Measurements from ENCODE around the gene HAGHL. TPM values are rescaled to one million over a fixed set of nuclear protein-coding genes. Genes with fewer than 3 reads are reported as not detected.
A peak's percentile ranks its signal among the peaks of the same experiment; 100 is the strongest.

Gene HAGHL
- total RNA-seq, 1 experiment from 2014 or later: 74.8 TPM

GRCh38 chr16:761625-762513 lies 35.0 kb downstream of the HAGHL start:
- POLR2A ChIA-PET: interaction anchor here (1.0 to 1.8 kb wide), 5 partner anchors 15 to 41 kb away, joined by 3 to 12 read pairs (median 5); partner anchors contain the start of genes ANTKMT, CCDC78, CHTF18 and HAGHL
- intact Hi-C loops (cut with micrococcal nuclease): loop anchor here (1.0 kb wide), 1 partner anchor 11 kb away; no protein-coding TSS in a partner anchor
- CTCF ChIA-PET: interaction anchor here (1.6 to 2.9 kb wide), 3 partner anchors 17 to 41 kb away, joined by 3 to 11 read pairs (median 11); partner anchors contain the start of gene ANTKMT
- DNase-seq (ENCODE audit: low read depth, low spot score) (no peak), ATAC-seq (peak; percentile 12)
- TF ChIP-seq POLR2A (IDR thresholded peaks at IDR 0.05; ENCODE audit: borderline replicate concordance, extremely low read depth, insufficient read depth, insufficient read length): no peak
- 0 out of 6 replicates have a peak, but pooled peaks of 1 of the 3 experiments have one; percentile 16 for TF ChIP-seq CTCF (IDR thresholded peaks at IDR 0.05 in 2 of 3, conservative IDR thresholded peaks at IDR 0.05 in 1 of 3; ENCODE audit: borderline replicate concordance in 1 of 3, insufficient read depth in 1 of 3, low read depth in 2 of 3, low read length in 2 of 3)
- Histone ChIP-seq H3K79me2 (ENCODE audit: insufficient read depth, low read length) (peaks cover 26% of the 10 kb centered on the region), H3K4me2 (ENCODE audit: low read length) (peak overlapping the region; percentile 99), H3K9me2 (ENCODE audit: insufficient read depth) (no peaks in the 10 kb centered on the region), H3K27ac (ENCODE audit: low read depth, low read length) (peak overlapping the region; percentile 97), H3K36me3 (ENCODE audit: control insufficient read depth in 1 of 2, insufficient read depth in 2 of 2, low read length in 2 of 2) (peaks cover 7 to 8% of the 10 kb centered on the region in 2 experiments; a peak in 3 of 4 replicates), H3K27me3 (ENCODE audit: insufficient read depth, low read length) (no peaks in the 10 kb centered on the region), H2AFZ (ENCODE audit: low read depth, low read length, poor library complexity, severe bottlenecking) (no peak overlapping the region), H3K9ac (ENCODE audit: low read length) (peak overlapping the region; percentile 95), H3K4me3 (replicated peaks in 1 of 2; ENCODE audit: low read depth in 1 of 2, low read length in 2 of 2) (peak overlapping the region; percentile 78 to 95), H4K20me1 (ENCODE audit: insufficient read depth) (no peaks in the 10 kb centered on the region), H3K4me1 (ENCODE audit: control insufficient read depth in 1 of 2, insufficient read depth in 2 of 2, low read length in 2 of 2) (peaks cover 34 to 47% of the 10 kb centered on the region in 2 experiments), H3K9me3 (ENCODE audit: control insufficient read depth in 1 of 2, insufficient read depth in 1 of 2, low read depth in 1 of 2, low read length in 2 of 2) (peaks cover 0 to under 1% of the 10 kb centered on the region in 2 experiments; a peak in 1 of 4 replicates)
- RAD21 ChIA-PET (ENCODE audit: low non-redundant PET in 1 of 2, low total read pairs in 2 of 2, uncharacterized antibody in 2 of 2, unreplicated experiment in 2 of 2): interaction anchor here in 1 of 2 experiments (0.8 to 1.2 kb wide), 2 partner anchors 19 to 21 kb away, joined by 3 to 5 read pairs; partner anchors contain the start of gene CIAO3
- no TSS peak for BruUV-seq (replicated peaks)
